Measurements from ENCODE around the gene DAGLA.

GRCh38 chr11:61779666-61780525 is 99.7 kb downstream of the DAGLA start:
- no peak for TF ChIP-seq POLR2A (IDR thresholded peaks at IDR 0.05)
- TF ChIP-seq CTCF (IDR thresholded peaks at IDR 0.05) = no peak
